Measurements from ENCODE around the gene PRSS21.

DNA sequence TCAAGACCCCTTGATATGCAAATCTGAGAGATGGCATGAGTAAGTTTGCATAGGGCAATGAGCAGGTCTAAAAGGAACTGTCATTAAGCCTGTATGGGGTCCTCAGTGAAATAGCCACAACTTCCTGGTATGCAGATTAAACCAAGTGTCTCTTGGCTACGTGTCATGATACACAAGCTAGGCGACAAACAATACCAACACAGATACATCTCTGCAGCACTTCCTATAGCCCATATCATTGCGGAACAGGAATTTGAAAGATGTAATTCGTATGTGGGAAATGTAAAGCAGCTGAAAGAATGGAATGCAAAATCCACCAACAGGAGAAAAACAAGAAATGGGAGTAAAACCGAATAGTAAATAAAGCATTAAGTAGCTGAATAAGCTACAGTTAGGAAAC lies 28.1 kb downstream of the PRSS21 start:
- TF ChIP-seq POLR2A (IDR thresholded peaks at IDR 0.05) = no peak
- TF ChIP-seq, protein P1, sequence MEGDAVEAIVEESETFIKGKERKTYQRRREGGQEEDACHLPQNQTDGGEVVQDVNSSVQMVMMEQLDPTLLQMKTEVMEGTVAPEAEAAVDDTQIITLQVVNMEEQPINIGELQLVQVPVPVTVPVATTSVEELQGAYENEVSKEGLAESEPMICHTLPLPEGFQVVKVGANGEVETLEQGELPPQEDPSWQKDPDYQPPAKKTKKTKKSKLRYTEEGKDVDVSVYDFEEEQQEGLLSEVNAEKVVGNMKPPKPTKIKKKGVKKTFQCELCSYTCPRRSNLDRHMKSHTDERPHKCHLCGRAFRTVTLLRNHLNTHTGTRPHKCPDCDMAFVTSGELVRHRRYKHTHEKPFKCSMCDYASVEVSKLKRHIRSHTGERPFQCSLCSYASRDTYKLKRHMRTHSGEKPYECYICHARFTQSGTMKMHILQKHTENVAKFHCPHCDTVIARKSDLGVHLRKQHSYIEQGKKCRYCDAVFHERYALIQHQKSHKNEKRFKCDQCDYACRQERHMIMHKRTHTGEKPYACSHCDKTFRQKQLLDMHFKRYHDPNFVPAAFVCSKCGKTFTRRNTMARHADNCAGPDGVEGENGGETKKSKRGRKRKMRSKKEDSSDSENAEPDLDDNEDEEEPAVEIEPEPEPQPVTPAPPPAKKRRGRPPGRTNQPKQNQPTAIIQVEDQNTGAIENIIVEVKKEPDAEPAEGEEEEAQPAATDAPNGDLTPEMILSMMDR (IDR thresholded peaks at IDR 0.05) = no peak
